K562 (cell line): ENCODE measurements around the gene ZNF10. TPM values are rescaled to one million over a fixed set of nuclear protein-coding genes. Genes with fewer than 3 reads are reported as not detected.

ENCODE experiments used
- CEBPB ChIP-seq: fragments of 450-650 bp; IDR thresholded peaks from 2 replicates; pipeline ENCODE4 v1.6.1; 2016; ENCODE audit warnings: missing genetic modification characterization, missing compliant biosample characterization
- MGA ChIP-seq: fragments of 450-650 bp; IDR thresholded peaks from 2 replicates; pipeline ENCODE4 v1.6.1; 2016; ENCODE audit warnings: mild to moderate bottlenecking, moderate library complexity
- NFRKB ChIP-seq: fragments of 450-650 bp; IDR thresholded peaks from 2 replicates; pipeline ENCODE4 v1.6.1; 2016; ENCODE audit warnings: low read depth
- ZNF778 ChIP-seq: fragments of 450-650 bp; formaldehyde crosslinking; IDR thresholded peaks from 2 replicates; pipeline ENCODE4 v1.4.0; 2020; ENCODE audit warnings: mild to moderate bottlenecking, moderate library complexity
- ZNF785 ChIP-seq: fragments of 250-450 bp; sonication (Bioruptor Pico); IDR thresholded peaks from 2 replicates; pipeline ENCODE4 v1.4.0; 2020; ENCODE audit warnings: mild to moderate bottlenecking
- polyA plus RNA-seq, 8 experiments: library from polyadenylated mRNA; depleted of rRNA in 4 of 8; stranded (reverse) in 5 of 8; unstranded in 3 of 8; fragments of >200 nt; fragmentation: Nextera tagmentation in 2 of 8; fragmentation: Illumina TruSeq in 1 of 8; extraction: Ambion mirVana in 2 of 8; extraction: Trizol in 1 of 8; gene quantifications; 2 replicates each; pipeline versions ENCODE4 v1.2.1 to v1.2.3, GENCODE V29; 2011 to 2014; ENCODE audit warnings: inconsistent platforms in 1 of 8, missing spikeins in 1 of 8
- total RNA-seq, 7 experiments: library from RNA; depleted of rRNA in 6 of 7; stranded (reverse); fragments of >200 nt in 6 of 7; fragmentation: Illumina TruSeq in 2 of 7; extraction: Trizol in 2 of 7; gene quantifications; 2 replicates each; pipeline versions ENCODE4 v1.2.1 to v1.2.3, GENCODE V29; 2011 to 2021; ENCODE audit warnings: low replicate concordance in 1 of 7
- TF ChIP-seq, protein P1 (sequence below): IDR thresholded peaks from 3 replicates; pipeline ENCODE4 v1.6.1; 2011; ENCODE audit warnings: borderline replicate concordance, mild to moderate bottlenecking, moderate library complexity; ENCODE audit not compliant: insufficient read length; ENCODE audit errors: extremely low read depth
- TF ChIP-seq, protein P2 (sequence below): sonication (generic); formaldehyde crosslinking; IDR thresholded peaks from 2 replicates; pipeline ENCODE4 v1.8.1; 2023; ENCODE audit warnings: mild to moderate bottlenecking, missing genetic modification reagents

The ZNF10 gene
- total and polyA plus RNA-seq, 9 of the 15 experiments (the other 6 are each of a cell fraction or from before 2014, with no cell fraction given) = 3.5 to 5.8 (median 4.9) TPM

GRCh38 chr12:133130038-133130807, at the start of gene ZNF10, which contains the start of gene ZNF891 (continued):
- TF ChIP-seq MGA = peak; percentile 83
- no peak; the same call in 1 of the 2 replicates for TF ChIP-seq NFRKB
- TF ChIP-seq ZNF778 = no peak
- TF ChIP-seq, protein P1, sequence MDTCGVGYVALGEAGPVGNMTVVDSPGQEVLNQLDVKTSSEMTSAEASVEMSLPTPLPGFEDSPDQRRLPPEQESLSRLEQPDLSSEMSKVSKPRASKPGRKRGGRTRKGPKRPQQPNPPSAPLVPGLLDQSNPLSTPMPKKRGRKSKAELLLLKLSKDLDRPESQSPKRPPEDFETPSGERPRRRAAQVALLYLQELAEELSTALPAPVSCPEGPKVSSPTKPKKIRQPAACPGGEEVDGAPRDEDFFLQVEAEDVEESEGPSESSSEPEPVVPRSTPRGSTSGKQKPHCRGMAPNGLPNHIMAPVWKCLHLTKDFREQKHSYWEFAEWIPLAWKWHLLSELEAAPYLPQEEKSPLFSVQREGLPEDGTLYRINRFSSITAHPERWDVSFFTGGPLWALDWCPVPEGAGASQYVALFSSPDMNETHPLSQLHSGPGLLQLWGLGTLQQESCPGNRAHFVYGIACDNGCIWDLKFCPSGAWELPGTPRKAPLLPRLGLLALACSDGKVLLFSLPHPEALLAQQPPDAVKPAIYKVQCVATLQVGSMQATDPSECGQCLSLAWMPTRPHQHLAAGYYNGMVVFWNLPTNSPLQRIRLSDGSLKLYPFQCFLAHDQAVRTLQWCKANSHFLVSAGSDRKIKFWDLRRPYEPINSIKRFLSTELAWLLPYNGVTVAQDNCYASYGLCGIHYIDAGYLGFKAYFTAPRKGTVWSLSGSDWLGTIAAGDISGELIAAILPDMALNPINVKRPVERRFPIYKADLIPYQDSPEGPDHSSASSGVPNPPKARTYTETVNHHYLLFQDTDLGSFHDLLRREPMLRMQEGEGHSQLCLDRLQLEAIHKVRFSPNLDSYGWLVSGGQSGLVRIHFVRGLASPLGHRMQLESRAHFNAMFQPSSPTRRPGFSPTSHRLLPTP = no peak
- TF ChIP-seq, protein P2, sequence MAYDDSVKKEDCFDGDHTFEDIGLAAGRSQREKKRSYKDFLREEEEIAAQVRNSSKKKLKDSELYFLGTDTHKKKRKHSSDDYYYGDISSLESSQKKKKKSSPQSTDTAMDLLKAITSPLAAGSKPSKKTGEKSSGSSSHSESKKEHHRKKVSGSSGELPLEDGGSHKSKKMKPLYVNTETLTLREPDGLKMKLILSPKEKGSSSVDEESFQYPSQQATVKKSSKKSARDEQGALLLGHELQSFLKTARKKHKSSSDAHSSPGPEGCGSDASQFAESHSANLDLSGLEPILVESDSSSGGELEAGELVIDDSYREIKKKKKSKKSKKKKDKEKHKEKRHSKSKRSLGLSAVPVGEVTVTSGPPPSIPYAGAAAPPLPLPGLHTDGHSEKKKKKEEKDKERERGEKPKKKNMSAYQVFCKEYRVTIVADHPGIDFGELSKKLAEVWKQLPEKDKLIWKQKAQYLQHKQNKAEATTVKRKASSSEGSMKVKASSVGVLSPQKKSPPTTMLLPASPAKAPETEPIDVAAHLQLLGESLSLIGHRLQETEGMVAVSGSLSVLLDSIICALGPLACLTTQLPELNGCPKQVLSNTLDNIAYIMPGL (CRISPR knock-in tag) = no peak
- no peak for TF ChIP-seq CEBPB (tag)
- no peak for TF ChIP-seq ZNF785 (CRISPR knock-in tag)
